Skeletal muscle tissue (tissue), 4 donors: ENCODE data around the gene TMEM62. TPM values are rescaled to one million over a fixed set of nuclear protein-coding genes. Genes with fewer than 3 reads are reported as not detected.

ENCODE experiments used
- H3K27ac ChIP-seq: one replicate; pipeline ENCODE4 v1.7.0; 2013; ENCODE audit warnings: mild to moderate bottlenecking, low read depth, low read length, inconsistent platforms
- H3K27me3 ChIP-seq, 3 donors: one replicate each; pipeline ENCODE4 v1.7.0; 2013; ENCODE audit warnings: low read length in 3 of 3; ENCODE audit not compliant: control insufficient read depth in 3 of 3, insufficient read depth in 3 of 3
- H3K36me3 ChIP-seq, 3 donors: one replicate each; pipeline ENCODE4 v1.7.0; 2013; ENCODE audit warnings: low read length in 3 of 3; ENCODE audit not compliant: control insufficient read depth in 3 of 3, insufficient read depth in 3 of 3
- H3K4me1 ChIP-seq, 3 donors: one replicate each; pipeline ENCODE4 v1.7.0; 2013; ENCODE audit warnings: low read length in 3 of 3, mild to moderate bottlenecking in 3 of 3; ENCODE audit not compliant: control insufficient read depth in 3 of 3, insufficient read depth in 3 of 3
- H3K4me3 ChIP-seq, 3 donors: one replicate each; pipeline ENCODE4 v1.7.0; 2013; ENCODE audit warnings: low read length in 3 of 3
- H3K9ac ChIP-seq, 3 donors: one replicate each; pipeline ENCODE4 v1.7.0; 2013; ENCODE audit warnings: low read length in 3 of 3, mild to moderate bottlenecking in 3 of 3, moderate library complexity in 2 of 3, low read depth in 1 of 3
- H3K9me3 ChIP-seq, 3 donors: one replicate each; pipeline ENCODE4 v1.7.0; 2013; ENCODE audit warnings: low read length in 3 of 3; ENCODE audit not compliant: control insufficient read depth in 3 of 3
- total RNA-seq: library from RNA; depleted of rRNA; stranded (reverse); fragments of >200 nt; gene quantifications from one replicate; pipeline ENCODE4 v1.2.3, GENCODE V29; 2014
- donor health status: Osteomylitis.

Gene TMEM62
- total RNA-seq, 1 donor from 2014 or later = 8.4 TPM

DNA sequence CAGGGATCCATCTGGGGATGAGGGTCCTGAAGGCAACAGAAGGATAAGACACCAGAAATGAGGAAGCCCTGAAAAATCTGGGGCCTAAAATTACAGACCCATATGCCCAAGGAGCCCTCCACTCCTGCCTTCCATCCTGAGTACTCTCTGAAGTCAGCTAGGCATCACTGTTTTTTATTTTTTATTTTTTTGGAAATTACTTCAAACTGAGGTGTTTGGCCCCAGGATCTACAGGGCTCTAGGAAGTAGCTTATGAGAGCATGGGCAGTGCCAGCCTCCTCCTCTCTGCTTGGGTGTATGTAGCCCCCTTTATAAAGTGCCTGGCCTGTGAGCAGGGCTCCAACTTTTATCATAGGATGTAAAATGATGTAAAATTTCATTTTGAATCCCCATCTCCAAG lies 79.6 kb downstream of the TMEM62 start:
- Histone ChIP-seq H3K9me3 (no peaks in the 10 kb centered on the region), H3K36me3 (no peaks in the 10 kb centered on the region), H3K4me3 (no peak overlapping the region), H3K9ac (no peak overlapping the region), H3K4me1 (peaks cover 0 to 2% (median 0%) of the 10 kb centered on the region in 3 donors), H3K27ac (no peak overlapping the region), H3K27me3 (peaks cover 0 to 26% (median 17%) of the 10 kb centered on the region in 3 donors)

DNA sequence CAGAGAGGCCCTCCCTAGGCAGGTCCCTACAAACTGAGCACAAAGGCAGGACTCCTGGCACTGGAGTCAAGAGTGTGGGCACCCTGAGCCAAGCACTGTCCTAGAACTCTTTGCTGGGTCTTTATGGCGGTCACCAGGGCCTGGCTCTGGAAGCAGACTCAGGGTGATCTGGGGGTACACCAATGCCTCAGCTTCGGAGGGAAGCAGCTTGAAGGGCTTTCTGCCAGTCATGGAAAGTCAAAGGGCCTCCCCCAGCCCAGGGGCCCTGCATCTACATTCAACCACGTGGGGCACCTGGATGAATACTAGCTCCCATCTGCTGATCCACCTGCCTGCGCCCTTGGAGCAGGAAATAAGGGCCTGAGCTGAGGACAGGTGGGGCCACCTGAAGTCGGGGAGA lies 80.1 kb downstream of the TMEM62 start:
- Histone ChIP-seq H3K9ac (no peak overlapping the region), H3K27ac (no peak overlapping the region), H3K36me3 (no peaks in the 10 kb centered on the region), H3K4me3 (no peak overlapping the region), H3K9me3 (no peaks in the 10 kb centered on the region), H3K27me3 (peaks cover 0 to 26% (median 16%) of the 10 kb centered on the region in 3 donors), H3K4me1 (peaks cover 0 to 2% (median 0%) of the 10 kb centered on the region in 3 donors)

- Histone ChIP-seq H3K36me3 (no peaks in the 10 kb centered on the region), H3K27me3 (peaks cover 0 to 21% (median 12%) of the 10 kb centered on the region in 3 donors), H3K9me3 (no peaks in the 10 kb centered on the region), H3K27ac (no peak overlapping the region), H3K4me3 (no peak overlapping the region), H3K4me1 (peaks cover 0 to 2% (median 0%) of the 10 kb centered on the region in 3 donors), H3K9ac (no peak overlapping the region)
Measured at GRCh38 chr15:43214169-43214568, 80.8 kb downstream of the TMEM62 start.

- Histone ChIP-seq H3K9me3 (no peaks in the 10 kb centered on the region), H3K4me3 (no peak overlapping the region), H3K36me3 (no peaks in the 10 kb centered on the region), H3K9ac (no peak overlapping the region), H3K27me3 (peaks cover 0 to 16% (median 8%) of the 10 kb centered on the region in 3 donors), H3K4me1 (peaks cover 0 to 2% (median 0%) of the 10 kb centered on the region in 3 donors), H3K27ac (no peak overlapping the region)
Measured at GRCh38 chr15:43214592-43215295, 81.4 kb downstream of the TMEM62 start.

- Histone ChIP-seq H3K9ac (no peak overlapping the region), H3K9me3 (no peaks in the 10 kb centered on the region), H3K4me3 (no peak overlapping the region), H3K36me3 (no peaks in the 10 kb centered on the region), H3K27ac (no peak overlapping the region), H3K4me1 (peaks cover 0 to 2% (median 0%) of the 10 kb centered on the region in 3 donors), H3K27me3 (peaks cover 0 to 6% (median 0%) of the 10 kb centered on the region in 3 donors)
Measured at GRCh38 chr15:43215961-43216360, 82.6 kb downstream of the TMEM62 start.

GRCh38 chr15:43218908-43219706 lies 85.7 kb downstream of the TMEM62 start:
- peaks cover 0 to 2% (median 0%) of the 10 kb centered on the region in 3 donors for H3K4me1 ChIP-seq
- H3K9me3 ChIP-seq = no peaks in the 10 kb centered on the region
- H3K4me3 ChIP-seq = no peak overlapping the region
- no peak overlapping the region for H3K27ac ChIP-seq
- H3K27me3 ChIP-seq = no peaks in the 10 kb centered on the region
- H3K36me3 ChIP-seq = no peaks in the 10 kb centered on the region
- H3K9ac ChIP-seq = no peak overlapping the region

DNA sequence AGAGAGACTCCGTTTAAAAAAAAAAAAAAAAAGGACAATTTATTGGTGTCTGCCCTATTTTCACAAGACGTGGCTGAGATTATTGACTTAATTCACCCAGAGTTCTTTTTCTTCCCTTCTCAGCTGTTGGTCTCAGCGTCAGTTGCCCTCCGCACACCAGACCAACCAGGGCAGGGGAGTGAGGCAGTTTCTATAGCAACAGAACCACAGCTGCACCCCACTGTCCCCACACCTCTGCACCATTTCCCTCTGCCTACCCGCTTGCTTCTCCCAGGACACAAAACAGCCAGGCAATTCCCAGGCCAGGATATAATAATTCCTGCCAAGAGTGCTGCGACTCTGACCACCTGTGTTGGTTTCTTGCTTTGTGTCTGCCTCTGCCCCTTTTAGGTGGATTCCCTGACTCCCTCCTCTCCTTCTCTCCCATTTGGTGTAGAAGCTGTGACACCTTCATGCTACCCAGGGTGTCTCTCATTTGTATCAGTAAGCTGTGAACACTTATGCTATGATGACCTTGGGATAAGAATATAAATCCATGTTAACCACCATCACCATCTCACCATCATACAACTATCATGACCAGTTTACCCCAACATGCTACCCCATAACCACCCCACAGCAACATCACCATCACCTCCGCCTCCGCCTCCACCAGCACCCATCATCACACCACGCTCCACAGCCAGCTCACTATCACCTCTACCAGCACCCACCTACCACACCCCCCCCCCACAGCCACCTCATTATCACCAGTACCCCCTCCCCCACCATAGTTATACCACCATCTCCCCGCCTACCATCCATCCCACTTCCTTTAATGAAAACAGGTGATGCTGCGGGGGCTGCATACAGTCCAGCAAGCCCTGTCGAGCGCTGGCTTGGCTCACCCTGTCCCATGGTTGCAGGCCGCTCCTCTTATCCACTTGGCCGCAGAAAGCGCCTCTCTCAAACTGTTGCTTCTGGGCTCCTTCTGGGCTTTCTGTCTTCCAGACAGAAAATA lies 86.8 kb downstream of the TMEM62 start:
- no peaks in the 10 kb centered on the region for H3K9me3 ChIP-seq
- H3K4me3 ChIP-seq = no peak overlapping the region
- H3K9ac ChIP-seq = no peak overlapping the region

GRCh38 chr15:43220991-43221403 lies 87.6 kb downstream of the TMEM62 start, which contains the start of gene EPB42:
TSS of gene EPB42 (minus strand) at chr15:43221018. CDS start at chr15:43220825, 193 bp downstream.
- Histone ChIP-seq H3K36me3 (no peaks in the 10 kb centered on the region), H3K9me3 (no peaks in the 10 kb centered on the region), H3K9ac (no peak within 1 kb of the TSS), H3K27ac (no peak within 1 kb of the TSS), H3K4me3 (no peak within 1 kb of the TSS), H3K27me3 (no peaks in the 10 kb centered on the region), H3K4me1 (no peaks in the 10 kb centered on the region)

More for the DNA sequence above, 86.8 kb downstream of the TMEM62 start:
- Histone ChIP-seq H3K27me3 (no peaks in the 10 kb centered on the region), H3K36me3 (no peaks in the 10 kb centered on the region), H3K27ac (no peak overlapping the region), H3K4me1 (no peaks in the 10 kb centered on the region)

GRCh38 chr15:43221422-43221821 lies 88.0 kb downstream of the TMEM62 start:
- H3K36me3 ChIP-seq = no peaks in the 10 kb centered on the region
- no peaks in the 10 kb centered on the region for H3K27me3 ChIP-seq
- H3K4me1 ChIP-seq = no peaks in the 10 kb centered on the region
- no peak overlapping the region for H3K9ac ChIP-seq
- no peaks in the 10 kb centered on the region for H3K9me3 ChIP-seq
- no peak overlapping the region for H3K4me3 ChIP-seq
- H3K27ac ChIP-seq = no peak overlapping the region
